Right atrium auricular region (tissue), 2 donors: ENCODE results near the gene ST6GALNAC3. TPM values are rescaled to one million over a fixed set of nuclear protein-coding genes. Genes with fewer than 3 reads are reported as not detected.

ENCODE experiments used
- DNase-seq: peaks from one replicate; pipeline ENCODE4 v3.0.0-alpha.2; 2019; ENCODE audit warnings: low spot score
- H3K27ac ChIP-seq, 2 donors: fragments of 200-600 bp; sonication (generic); 1 replicate in 1 of 2; 2 replicates in 1 of 2; pipeline ENCODE4 v1.5.1; 2016 to 2019
- H3K27me3 ChIP-seq, 2 donors: fragments of 200-600 bp; sonication (generic); one replicate each; pipeline versions ENCODE4 v1.5.1 to v1.6.0; 2017 to 2019
- H3K36me3 ChIP-seq: fragments of 200-600 bp; sonication (generic); one replicate; pipeline ENCODE4 v1.5.1; 2016
- H3K4me1 ChIP-seq, 2 donors: fragments of 200-600 bp; sonication (generic); one replicate each; pipeline versions ENCODE4 v1.5.1 to v1.6.0; 2017 to 2019
- H3K4me3 ChIP-seq, 2 donors: fragments of 200-600 bp; sonication (generic); 1 replicate in 1 of 2; 2 replicates in 1 of 2; pipeline ENCODE4 v1.5.1; 2017 to 2019; ENCODE audit warnings: mild to moderate bottlenecking in 1 of 2, moderate library complexity in 1 of 2
- H3K9me3 ChIP-seq, 2 donors: fragments of 200-600 bp; sonication (generic); one replicate each; pipeline ENCODE4 v1.5.1; 2019
- total RNA-seq, 2 donors: library from RNA; depleted of rRNA; stranded (reverse); fragments of >200 nt; gene quantifications; one replicate each; pipeline ENCODE4 v1.1.0, GENCODE V29; 2016
- TF ChIP-seq, protein P1 (sequence below), 2 donors: fragments of 200-600 bp; sonication (generic); IDR thresholded peaks; one replicate each; pipeline ENCODE4 v1.5.1; 2019; ENCODE audit warnings: antibody characterized with exemption in 2 of 2

ST6GALNAC3 gene
- total RNA-seq, 2 donors from 2014 or later: 6.8 to 9.3 TPM

DNA sequence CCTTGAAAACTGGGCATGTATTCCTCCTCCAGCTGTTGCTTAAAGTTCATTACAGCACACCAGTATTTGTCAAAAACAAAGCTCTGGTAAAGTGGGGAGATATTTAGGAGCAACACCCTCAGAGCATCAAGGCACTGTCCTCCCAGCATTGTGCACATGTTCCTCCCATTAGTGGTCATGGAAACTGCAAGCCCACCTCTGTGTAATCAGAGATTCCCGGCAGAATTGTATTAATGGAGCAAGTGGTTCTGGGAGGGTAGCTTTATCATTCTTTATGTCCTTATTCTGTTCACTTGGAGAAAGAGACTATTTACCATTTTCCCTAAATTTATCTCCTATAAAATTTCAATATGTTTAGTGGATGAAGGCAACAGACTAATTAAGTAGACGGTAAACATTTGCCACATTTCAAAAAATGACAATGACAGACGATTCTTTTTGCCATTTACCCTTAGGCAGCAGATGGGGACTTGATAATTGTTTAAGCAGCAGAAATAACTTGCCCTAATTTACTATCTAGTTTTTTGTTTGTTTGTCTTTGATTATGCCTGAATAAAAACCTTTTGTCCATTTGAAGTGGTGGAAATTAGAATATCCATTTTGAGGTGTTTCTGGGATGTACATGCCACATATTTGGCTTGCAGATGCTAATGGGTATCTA lies 503.1 kb downstream of the ST6GALNAC3 start:
- no peaks in the 10 kb centered on the region for H3K4me1 ChIP-seq
- no peaks in the 10 kb centered on the region for H3K27me3 ChIP-seq
- no peaks in the 10 kb centered on the region for H3K36me3 ChIP-seq
- no peak overlapping the region for H3K27ac ChIP-seq
- TF ChIP-seq, protein P1, sequence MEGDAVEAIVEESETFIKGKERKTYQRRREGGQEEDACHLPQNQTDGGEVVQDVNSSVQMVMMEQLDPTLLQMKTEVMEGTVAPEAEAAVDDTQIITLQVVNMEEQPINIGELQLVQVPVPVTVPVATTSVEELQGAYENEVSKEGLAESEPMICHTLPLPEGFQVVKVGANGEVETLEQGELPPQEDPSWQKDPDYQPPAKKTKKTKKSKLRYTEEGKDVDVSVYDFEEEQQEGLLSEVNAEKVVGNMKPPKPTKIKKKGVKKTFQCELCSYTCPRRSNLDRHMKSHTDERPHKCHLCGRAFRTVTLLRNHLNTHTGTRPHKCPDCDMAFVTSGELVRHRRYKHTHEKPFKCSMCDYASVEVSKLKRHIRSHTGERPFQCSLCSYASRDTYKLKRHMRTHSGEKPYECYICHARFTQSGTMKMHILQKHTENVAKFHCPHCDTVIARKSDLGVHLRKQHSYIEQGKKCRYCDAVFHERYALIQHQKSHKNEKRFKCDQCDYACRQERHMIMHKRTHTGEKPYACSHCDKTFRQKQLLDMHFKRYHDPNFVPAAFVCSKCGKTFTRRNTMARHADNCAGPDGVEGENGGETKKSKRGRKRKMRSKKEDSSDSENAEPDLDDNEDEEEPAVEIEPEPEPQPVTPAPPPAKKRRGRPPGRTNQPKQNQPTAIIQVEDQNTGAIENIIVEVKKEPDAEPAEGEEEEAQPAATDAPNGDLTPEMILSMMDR (IDR thresholded peaks at IDR 0.05): no peak
- DNase-seq: no peak
- H3K9me3 ChIP-seq: no peaks in the 10 kb centered on the region
- H3K4me3 ChIP-seq: no peak overlapping the region

DNA sequence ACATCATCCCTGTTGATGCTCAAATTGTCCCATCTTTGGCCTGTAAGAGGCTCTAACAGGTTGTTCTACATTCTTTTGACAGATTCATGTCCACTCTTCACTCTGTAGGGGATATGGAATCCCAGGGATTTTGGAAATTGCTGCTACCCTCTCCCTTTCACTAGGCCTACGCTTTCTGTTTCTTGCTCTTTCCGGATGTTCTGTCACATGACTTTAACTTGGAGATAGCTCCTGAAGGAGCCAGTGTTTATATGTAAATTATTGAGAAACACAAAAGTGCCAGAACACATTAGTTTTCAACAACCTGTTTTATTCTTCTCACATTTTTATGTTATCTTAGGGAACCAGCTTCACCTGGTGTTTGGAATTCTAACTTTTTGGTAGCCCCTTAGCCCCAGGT lies 505.7 kb downstream of the ST6GALNAC3 start:
- Histone ChIP-seq H3K36me3 (no peaks in the 10 kb centered on the region), H3K27me3 (no peaks in the 10 kb centered on the region), H3K4me1 (no peaks in the 10 kb centered on the region), H3K9me3 (no peaks in the 10 kb centered on the region), H3K27ac (no peak overlapping the region), H3K4me3 (no peak overlapping the region)
- TF ChIP-seq, protein P1 (IDR thresholded peaks at IDR 0.05): no peak
- no peak for DNase-seq

DNA sequence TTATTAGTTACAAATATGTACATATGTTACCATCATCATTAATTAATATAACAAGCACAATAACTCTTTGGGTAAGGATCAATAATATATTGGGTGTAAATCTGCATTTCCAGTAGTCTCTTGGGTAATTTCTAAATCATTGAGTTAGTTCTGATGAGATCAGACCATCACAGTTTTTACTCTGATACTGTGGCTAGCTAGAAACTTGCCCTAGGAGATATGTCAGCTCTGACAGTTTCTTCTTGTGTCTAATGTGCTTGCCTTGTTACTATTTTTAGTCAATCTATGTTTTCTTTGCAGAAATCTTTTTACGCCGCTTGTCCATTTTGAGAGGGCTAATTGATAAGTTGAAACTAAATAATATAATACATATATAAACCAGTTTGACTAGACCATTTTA lies 507.2 kb downstream of the ST6GALNAC3 start:
- TF ChIP-seq, protein P1 (IDR thresholded peaks at IDR 0.05): no peak
- Histone ChIP-seq H3K9me3 (no peaks in the 10 kb centered on the region), H3K27me3 (no peaks in the 10 kb centered on the region), H3K36me3 (no peaks in the 10 kb centered on the region), H3K27ac (no peak overlapping the region), H3K4me1 (no peaks in the 10 kb centered on the region), H3K4me3 (no peak overlapping the region)
- DNase-seq: no peak

DNA sequence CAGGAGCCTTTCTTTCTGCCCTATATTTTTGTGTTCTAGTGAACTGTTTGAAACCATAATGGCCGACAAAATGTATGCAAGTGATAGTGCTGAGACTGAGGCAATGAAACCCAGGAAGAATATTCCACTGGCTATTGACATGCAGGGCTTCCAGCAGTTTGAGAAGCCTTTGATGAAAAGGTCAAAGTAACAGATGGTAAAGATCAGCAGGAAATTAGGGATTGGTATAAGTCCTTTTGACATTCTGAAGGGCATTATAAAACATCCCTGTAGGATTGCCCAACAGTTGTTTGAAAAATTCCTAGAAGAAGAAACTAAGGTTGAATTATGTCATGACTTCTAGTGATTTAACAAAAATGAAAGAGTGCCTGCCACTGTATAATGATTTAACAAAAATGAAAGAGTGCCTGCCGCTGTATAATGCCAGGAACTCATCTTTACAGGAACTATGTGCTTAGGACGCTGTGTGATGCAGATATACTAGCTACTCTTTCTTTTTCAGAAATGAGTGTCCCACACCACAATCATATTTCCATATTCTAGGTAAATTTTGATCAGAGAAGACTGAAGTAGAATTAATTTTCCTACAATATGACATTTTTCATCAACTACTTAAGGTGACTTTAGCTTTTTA lies 508.8 kb downstream of the ST6GALNAC3 start:
- Histone ChIP-seq H3K36me3 (no peaks in the 10 kb centered on the region), H3K27me3 (no peaks in the 10 kb centered on the region), H3K4me3 (no peak overlapping the region), H3K9me3 (no peaks in the 10 kb centered on the region), H3K27ac (no peak overlapping the region), H3K4me1 (no peaks in the 10 kb centered on the region)
- TF ChIP-seq, protein P1 (IDR thresholded peaks at IDR 0.05): no peak
- no peak for DNase-seq

DNA sequence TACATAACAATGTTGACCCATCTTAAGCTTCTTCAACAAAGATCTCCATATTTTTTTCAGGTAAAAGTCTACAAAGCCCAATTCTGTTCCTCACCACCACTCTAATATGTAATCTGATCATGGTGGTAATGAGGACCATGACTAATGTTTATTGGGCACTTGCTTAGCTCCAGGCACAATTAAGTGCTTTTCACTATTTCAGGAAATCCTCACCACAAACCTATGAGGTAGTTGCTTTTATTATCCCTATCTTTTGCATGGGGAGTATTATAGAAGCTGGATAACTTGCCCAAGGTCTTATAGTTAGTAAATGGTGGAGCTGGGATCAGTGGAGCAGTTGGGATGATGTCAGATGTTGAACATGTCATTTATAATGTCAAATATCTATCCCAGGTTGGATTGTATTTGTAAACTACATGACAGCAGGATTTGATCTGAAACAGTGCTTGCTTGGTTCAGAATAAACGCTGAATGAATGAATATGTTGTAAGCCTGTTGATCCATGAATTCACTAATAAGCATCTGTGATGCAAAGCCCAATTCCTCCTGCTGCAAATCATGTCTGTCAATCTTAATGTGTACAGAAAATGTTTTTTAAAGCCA lies 509.4 kb downstream of the ST6GALNAC3 start:
- no peaks in the 10 kb centered on the region for H3K4me1 ChIP-seq
- TF ChIP-seq, protein P1 (IDR thresholded peaks at IDR 0.05): no peak
- H3K36me3 ChIP-seq: no peaks in the 10 kb centered on the region
- H3K4me3 ChIP-seq: no peak overlapping the region
- no peak for DNase-seq
- H3K9me3 ChIP-seq: no peaks in the 10 kb centered on the region
- no peak overlapping the region for H3K27ac ChIP-seq
- H3K27me3 ChIP-seq: no peaks in the 10 kb centered on the region
